Right lobe of liver (tissue), 6 donors: ENCODE results near the gene IFNG-AS1. TPM values are rescaled to one million over a fixed set of nuclear protein-coding genes. Genes with fewer than 3 reads are reported as not detected.

Experiments used
- ATAC-seq, 4 donors: fragments of 200-7000 bp; cut with Tn5 transposase; one replicate each; pipeline ENCODE4 v1.9.1; 2020; ENCODE audit warnings: mild to moderate bottlenecking in 4 of 4, moderate library complexity in 4 of 4
- DNase-seq, 3 donors: peaks; one replicate each; pipeline ENCODE4 v3.0.0-alpha.2; 2020
- H3K27ac ChIP-seq, 3 donors: fragments of 200-600 bp; one replicate each; pipeline ENCODE4 v1.8.0; 2022
- H3K27me3 ChIP-seq, 2 donors: fragments of 200-600 bp; one replicate each; pipeline ENCODE4 v1.8.0; 2022
- H3K36me3 ChIP-seq, 4 donors: fragments of 200-600 bp; sonication (generic) in 1 of 4; one replicate each; pipeline versions ENCODE4 v1.5.1 to v1.8.0; 2017 to 2022; ENCODE audit warnings: control low read depth in 1 of 4
- H3K4me1 ChIP-seq, 4 donors: fragments of 200-600 bp; sonication (generic) in 1 of 4; one replicate each; pipeline versions ENCODE4 v1.5.1 to v1.8.0; 2017 to 2022; ENCODE audit warnings: control low read depth in 1 of 4
- H3K4me3 ChIP-seq, 3 donors: fragments of 200-600 bp; one replicate each; pipeline ENCODE4 v1.8.0; 2022
- H3K9me3 ChIP-seq, 4 donors: fragments of 200-600 bp; sonication (generic) in 1 of 4; one replicate each; pipeline versions ENCODE4 v1.5.1 to v1.8.0; 2017 to 2022; ENCODE audit warnings: control low read depth in 1 of 4
- CTCF ChIP-seq, 4 donors: fragments of 200-600 bp in 3 of 4; fragments of 450-650 bp in 1 of 4; IDR thresholded peaks; one replicate each; pipeline versions ENCODE4 v1.5.1 to v1.8.0; 2016 to 2022; ENCODE audit warnings: antibody characterized with exemption in 4 of 4, mild to moderate bottlenecking in 2 of 4
- POLR2A ChIP-seq: fragments of 450-650 bp; IDR thresholded peaks from one replicate; pipeline ENCODE4 v1.6.1; 2017; ENCODE audit warnings: antibody characterized with exemption, mild to moderate bottlenecking
- WGBS: methylation state at CpG from one replicate; pipeline ENCODE4 v1.1.6; 2018; ENCODE audit warnings: low coverage, low lambda C conversion rate; ENCODE audit not compliant: insufficient coverage; ENCODE audit errors: missing lambda C conversion rate; 5-methylcytosine and 5-hydroxymethylcytosine counted together
- intact Hi-C, 2 donors: fragments of 100-400 bp; cut with DNase I; formaldehyde crosslinking; loops; one replicate each; pipeline versions ENCODE4 v1.11.2 to v1.14.1; 2022
- total RNA-seq, 6 experiments: library from RNA; depleted of rRNA in 2 of 6; stranded (reverse); fragments of >200 nt in 2 of 6; fragmentation: NEBNext Ultra II Directional in 3 of 6; extraction: Animal tissue kit (Norgen Biotek cat#: 25700) in 3 of 6; gene quantifications; one replicate each; pipeline versions ENCODE4 v1.1.0 to v1.2.4, GENCODE V29; 2016 to 2023
- donor health status: DM: no; HTN: yes; CAD: no.
- donor health status: DM: no; HTN: no; CAD: no.
- donor health status: DM: no; HTN: no; CAD: no.
- donor health status: DM: no; HTN: yes; CAD: no.
- donor health status: DM: no; HTN: yes; CAD: no.

Gene IFNG-AS1
- total RNA-seq, 6 experiments from 2014 or later, result 0.24 TPM; not detected in 5

GRCh38 chr12:67943141-67943892, 45.9 kb upstream of the IFNG-AS1 start:
- Histone ChIP-seq H3K27ac (no peak overlapping the region), H3K4me1 (no peaks in the 10 kb centered on the region), H3K27me3 (no peaks in the 10 kb centered on the region), H3K4me3 (no peak overlapping the region), H3K9me3 (no peaks in the 10 kb centered on the region), H3K36me3 (no peaks in the 10 kb centered on the region)
- ATAC-seq (peak; percentile 87 to 95 (median 91)), DNase-seq (peak in 1 of 3 donors; percentile 58)
- intact Hi-C loops, result loop anchor here (10.0 kb wide), 1 partner anchor 589 kb away; no protein-coding TSS in a partner anchor
- TF ChIP-seq POLR2A (no peak), CTCF (IDR thresholded peaks at IDR 0.05) (peak; percentile 67 to 79 (median 71))
- 19% methylated on average over 5 of the region's 5 CpGs for WGBS

GRCh38 chr12:67944093-67944492, 45.2 kb upstream of the IFNG-AS1 start:
- no peak overlapping the region for H3K27ac ChIP-seq
- H3K27me3 ChIP-seq, result no peaks in the 10 kb centered on the region
- H3K36me3 ChIP-seq, result no peaks in the 10 kb centered on the region
- TF ChIP-seq CTCF (IDR thresholded peaks at IDR 0.05), result no peak
- no peak for TF ChIP-seq POLR2A
- DNase-seq, result no peak
- ATAC-seq, result no peak
- H3K9me3 ChIP-seq, result no peaks in the 10 kb centered on the region
- 49% methylated on average over 4 of the region's 5 CpGs for WGBS
- H3K4me3 ChIP-seq, result no peak overlapping the region
- no peaks in the 10 kb centered on the region for H3K4me1 ChIP-seq
- intact Hi-C loops, result loop anchor here (10.0 kb wide), 1 partner anchor 589 kb away; no protein-coding TSS in a partner anchor

GRCh38 chr12:67952787-67953186, 36.5 kb upstream of the IFNG-AS1 start:
- DNase-seq (no peak), ATAC-seq (no peak)
- no peak overlapping the region for H3K4me3 ChIP-seq
- TF ChIP-seq CTCF (IDR thresholded peaks at IDR 0.05), result no peak
- TF ChIP-seq POLR2A, result no peak
- WGBS, result 58% methylated on average over 2 of the region's 2 CpGs
- H3K27ac ChIP-seq, result no peak overlapping the region
- no peaks in the 10 kb centered on the region for H3K27me3 ChIP-seq
- H3K4me1 ChIP-seq, result no peaks in the 10 kb centered on the region
- intact Hi-C loops, result no loop called here
- H3K9me3 ChIP-seq, result no peaks in the 10 kb centered on the region
- no peaks in the 10 kb centered on the region for H3K36me3 ChIP-seq

- no peaks in the 10 kb centered on the region for H3K27me3 ChIP-seq
- no peak for DNase-seq
- no peaks in the 10 kb centered on the region for H3K9me3 ChIP-seq
- no peak overlapping the region for H3K4me3 ChIP-seq
- intact Hi-C loops, result no loop called here
- TF ChIP-seq POLR2A (no peak), CTCF (IDR thresholded peaks at IDR 0.05) (no peak)
- no peaks in the 10 kb centered on the region for H3K36me3 ChIP-seq
- no peak overlapping the region for H3K27ac ChIP-seq
- no peak for ATAC-seq
- 63% methylated on average over 2 of the region's 4 CpGs for WGBS
- no peaks in the 10 kb centered on the region for H3K4me1 ChIP-seq
Observed at GRCh38 chr12:67957383-67957782, 31.9 kb upstream of the IFNG-AS1 start.
